Mucosa of descending colon (tissue), 3 donors: Measurements from ENCODE around the gene CD14. TPM values are rescaled to one million over a fixed set of nuclear protein-coding genes. Genes with fewer than 3 reads are reported as not detected.
A peak's percentile ranks its signal among the peaks of the same experiment; 100 is the strongest.
"Not testable (repeated sequence)": the region's sequence is repeated elsewhere in the genome, so short reads cannot be mapped to it uniquely, and the experiment has no call there.

Experiments
- ATAC-seq: fragments of 200-7000 bp; cut with Tn5 transposase; one replicate; pipeline ENCODE4 v1.9.1; 2020; ENCODE audit warnings: mild to moderate bottlenecking, moderate library complexity
- DNase-seq, 3 donors: peaks; one replicate each; pipeline ENCODE4 v3.0.0-alpha.2; 2020
- H3K36me3 ChIP-seq: fragments of 200-600 bp; one replicate; pipeline ENCODE4 v1.8.0; 2021; ENCODE audit warnings: low read depth, mild to moderate bottlenecking
- H3K4me1 ChIP-seq: fragments of 200-600 bp; one replicate; pipeline ENCODE4 v1.8.0; 2021; ENCODE audit warnings: low read depth, mild to moderate bottlenecking
- H3K4me3 ChIP-seq: fragments of 200-600 bp; one replicate; pipeline ENCODE4 v1.8.0; 2021; ENCODE audit warnings: mild to moderate bottlenecking
- H3K9me3 ChIP-seq: fragments of 200-600 bp; one replicate; pipeline ENCODE4 v1.8.0; 2021; ENCODE audit warnings: mild to moderate bottlenecking
- intact Hi-C, 2 donors: fragments of 100-400 bp; cut with DNase I in 1 of 2; cut with micrococcal nuclease in 1 of 2; formaldehyde crosslinking; loops; one replicate each; pipeline versions ENCODE4 v1.11.0 to v1.11.1; 2022; cut with DNase I, micrococcal nuclease
- total RNA-seq, 3 donors: library from RNA; stranded (reverse); fragmentation: NEBNext Ultra II Directional in 2 of 3; extraction: Animal tissue kit (Norgen Biotek cat#: 25700) in 2 of 3; gene quantifications; one replicate each; pipeline versions ENCODE4 v1.2.1 to v1.2.4, GENCODE V29; 2021 to 2023
- TF ChIP-seq, protein P1 (sequence below): fragments of 200-600 bp; IDR thresholded peaks from one replicate; pipeline ENCODE4 v1.8.0; 2022; ENCODE audit warnings: antibody characterized with exemption, mild to moderate bottlenecking
- donor health status: DM: no; HTN: no; CAD: no; lungs with moderate emphysema.
- donor health status: DM: no; HTN: no; CAD: no.
- donor health status: DM: no; HTN: yes; CAD: no.

Gene CD14
- total RNA-seq, 3 donors from 2014 or later: 35.8 to 92.8 (median 90.9) TPM

DNA sequence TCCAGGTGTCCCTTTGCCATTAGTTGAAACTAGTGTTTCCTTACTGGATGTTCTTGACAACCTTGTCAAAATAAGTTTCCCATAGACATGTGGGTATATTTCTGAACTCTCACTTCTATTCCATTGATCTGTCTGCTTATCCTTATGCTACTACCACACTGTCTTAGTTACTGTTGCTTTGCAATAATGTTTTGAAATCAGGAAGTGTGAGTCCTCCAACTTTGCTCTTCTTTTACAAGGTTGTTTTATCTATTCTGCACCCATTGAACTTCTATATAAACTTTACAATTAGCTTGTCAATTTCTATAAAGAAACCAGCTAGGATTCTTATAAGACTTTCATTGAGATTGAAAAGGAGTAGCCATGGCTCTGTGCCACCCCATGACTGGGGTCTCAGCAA lies 24.3 kb downstream of the CD14 start:
- DNase-seq (no peak), ATAC-seq (peak; percentile 69)
- no peaks in the 10 kb centered on the region for H3K36me3 ChIP-seq
- no peaks in the 10 kb centered on the region for H3K4me1 ChIP-seq
- TF ChIP-seq, protein P1, sequence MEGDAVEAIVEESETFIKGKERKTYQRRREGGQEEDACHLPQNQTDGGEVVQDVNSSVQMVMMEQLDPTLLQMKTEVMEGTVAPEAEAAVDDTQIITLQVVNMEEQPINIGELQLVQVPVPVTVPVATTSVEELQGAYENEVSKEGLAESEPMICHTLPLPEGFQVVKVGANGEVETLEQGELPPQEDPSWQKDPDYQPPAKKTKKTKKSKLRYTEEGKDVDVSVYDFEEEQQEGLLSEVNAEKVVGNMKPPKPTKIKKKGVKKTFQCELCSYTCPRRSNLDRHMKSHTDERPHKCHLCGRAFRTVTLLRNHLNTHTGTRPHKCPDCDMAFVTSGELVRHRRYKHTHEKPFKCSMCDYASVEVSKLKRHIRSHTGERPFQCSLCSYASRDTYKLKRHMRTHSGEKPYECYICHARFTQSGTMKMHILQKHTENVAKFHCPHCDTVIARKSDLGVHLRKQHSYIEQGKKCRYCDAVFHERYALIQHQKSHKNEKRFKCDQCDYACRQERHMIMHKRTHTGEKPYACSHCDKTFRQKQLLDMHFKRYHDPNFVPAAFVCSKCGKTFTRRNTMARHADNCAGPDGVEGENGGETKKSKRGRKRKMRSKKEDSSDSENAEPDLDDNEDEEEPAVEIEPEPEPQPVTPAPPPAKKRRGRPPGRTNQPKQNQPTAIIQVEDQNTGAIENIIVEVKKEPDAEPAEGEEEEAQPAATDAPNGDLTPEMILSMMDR: no peak
- no peaks in the 10 kb centered on the region for H3K9me3 ChIP-seq
- no peak overlapping the region for H3K4me3 ChIP-seq
- intact Hi-C loops: no loop called here

DNA sequence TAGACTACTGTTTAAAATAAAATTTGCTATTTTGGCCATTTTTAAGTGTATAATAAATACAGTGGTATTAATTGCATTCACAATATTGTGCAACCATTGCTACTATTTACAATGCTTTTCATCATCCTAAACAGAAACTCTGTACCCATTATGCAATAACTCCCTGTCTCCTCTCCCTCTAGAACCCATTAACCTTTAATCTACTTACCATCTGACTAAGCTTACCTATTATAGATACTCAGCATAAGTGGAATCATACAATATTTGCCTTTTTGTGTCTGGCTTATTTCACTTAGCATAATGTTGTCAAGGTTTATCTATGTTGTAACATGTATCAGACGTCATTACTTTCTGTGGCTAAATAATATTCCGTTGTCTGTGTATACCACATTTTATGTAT lies 25.9 kb downstream of the CD14 start:
- DNase-seq: no peak
- intact Hi-C loops: no loop called here
- no peaks in the 10 kb centered on the region for H3K4me1 ChIP-seq
- ATAC-seq: no peak
- no peaks in the 10 kb centered on the region for H3K36me3 ChIP-seq
- TF ChIP-seq, protein P1: no peak
- no peak overlapping the region for H3K4me3 ChIP-seq
- H3K9me3 ChIP-seq: no peaks in the 10 kb centered on the region

DNA sequence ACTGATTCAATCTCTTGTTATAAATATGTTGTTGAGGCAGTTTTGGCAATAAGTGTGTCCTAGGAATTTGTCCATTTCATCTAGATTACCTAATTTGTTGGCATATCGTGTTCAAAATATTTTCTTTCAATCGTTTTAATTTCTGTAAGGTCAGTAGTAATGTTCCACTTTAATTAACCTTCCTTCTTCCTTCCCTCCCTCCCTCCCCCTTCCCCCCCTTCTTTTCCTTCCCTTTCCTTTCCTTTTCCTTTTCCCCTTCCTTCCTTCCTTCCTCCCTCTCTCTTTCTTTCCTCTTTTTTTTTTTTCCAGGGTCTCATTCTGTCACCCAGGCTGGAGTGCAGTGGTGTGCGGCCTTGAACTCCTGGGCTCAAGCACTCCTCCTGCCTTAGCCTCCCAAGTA lies 27.1 kb downstream of the CD14 start:
- H3K36me3 ChIP-seq: no peaks in the 10 kb centered on the region
- no peaks in the 10 kb centered on the region for H3K9me3 ChIP-seq
- no peak for DNase-seq
- H3K4me1 ChIP-seq: no peaks in the 10 kb centered on the region
- H3K4me3 ChIP-seq: no peak overlapping the region
- TF ChIP-seq, protein P1: no peak
- intact Hi-C loops: no loop called here
- no peak for ATAC-seq

DNA sequence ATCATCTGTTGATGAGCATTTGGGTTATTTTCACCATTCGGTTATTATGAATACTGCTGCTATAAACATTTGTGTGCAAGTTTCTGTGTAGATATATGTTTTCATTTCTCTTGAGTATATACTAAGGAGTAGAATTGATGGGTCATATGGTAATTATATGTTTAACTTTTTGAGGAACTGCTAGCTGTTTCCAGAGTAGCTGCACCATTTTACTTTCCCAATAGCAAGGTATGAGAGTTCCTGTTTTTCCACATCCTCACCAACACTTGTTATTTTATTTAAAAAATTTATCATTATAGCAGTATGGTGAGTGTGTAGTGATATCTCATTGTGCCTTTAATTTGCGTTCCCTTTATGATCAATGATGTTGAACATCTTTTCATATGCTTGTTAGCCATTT lies 29.2 kb downstream of the CD14 start:
- H3K4me1 ChIP-seq: peaks cover 7% of the 10 kb centered on the region
- TF ChIP-seq, protein P1: no peak
- H3K36me3 ChIP-seq: no peaks in the 10 kb centered on the region
- no peak for DNase-seq
- no peak for ATAC-seq
- intact Hi-C loops: no loop called here
- no peaks in the 10 kb centered on the region for H3K9me3 ChIP-seq
- no peak overlapping the region for H3K4me3 ChIP-seq

DNA sequence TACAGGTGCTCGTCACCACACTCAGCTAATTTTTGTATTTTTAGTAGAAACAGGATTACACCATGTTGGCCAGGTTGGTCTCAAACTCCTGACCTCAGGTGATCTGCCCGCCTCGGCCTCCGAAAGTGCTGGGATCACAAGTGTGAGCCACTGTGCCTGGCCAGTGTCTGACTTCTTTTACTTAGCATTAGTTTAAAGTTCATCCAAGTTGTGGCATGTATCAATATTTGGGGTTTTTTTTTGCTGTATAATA lies 29.6 kb downstream of the CD14 start:
- H3K9me3 ChIP-seq, intact Hi-C loops, H3K4me1 ChIP-seq, DNase-seq, H3K36me3 ChIP-seq, H3K4me3 ChIP-seq, ATAC-seq: not testable (repeated sequence)

DNA sequence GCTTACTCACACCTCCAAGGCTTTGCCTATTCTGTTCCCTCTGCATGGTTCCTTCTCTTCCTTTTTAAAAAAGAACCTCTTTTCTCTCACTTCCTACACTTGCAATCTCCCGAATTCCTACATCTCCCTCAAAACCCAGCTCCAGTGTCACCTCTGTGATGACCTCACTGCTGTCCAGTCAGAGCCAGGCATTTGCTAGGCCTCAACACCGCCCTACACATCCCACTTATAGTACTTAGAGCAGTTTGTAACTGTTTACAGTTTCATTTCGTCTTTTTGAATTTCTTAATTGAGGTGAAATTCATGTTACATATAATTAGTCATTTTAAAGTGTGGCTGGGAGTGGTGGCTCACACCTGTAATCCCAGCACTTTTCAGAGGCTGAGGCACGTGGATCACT lies 30.8 kb downstream of the CD14 start:
- intact Hi-C loops: no loop called here
- no peaks in the 10 kb centered on the region for H3K9me3 ChIP-seq
- no peaks in the 10 kb centered on the region for H3K36me3 ChIP-seq
- no peak for ATAC-seq
- H3K4me3 ChIP-seq: no peak overlapping the region
- TF ChIP-seq, protein P1: no peak
- no peak for DNase-seq
- peaks cover 7% of the 10 kb centered on the region for H3K4me1 ChIP-seq
